GM21576 (cell line): Measurements from ENCODE around the gene KCNT1.
"Not testable (repeated sequence)": the region's sequence is repeated elsewhere in the genome, so short reads cannot be mapped to it uniquely, and the experiment has no call there.

Experiments
- ATAC-seq: cut with Tn5 transposase; IDR thresholded peaks from one replicate; pipeline ENCODE4 v1.9.1; 2021; ENCODE audit warnings: mild to moderate bottlenecking, moderate library complexity; ENCODE audit not compliant: unreplicated experiment

Gene KCNT1

GRCh38 chr9:135701959-135702721 lies at the start of gene KCNT1:
Gene KCNT1 (plus strand): TSS chr9:135702185. CDS start chr9:135702259, 74 bp downstream.
- no peak for ATAC-seq

- no peak for ATAC-seq
Measured at GRCh38 chr9:135655317-135655716, 46.7 kb upstream of the KCNT1 start.

- no peak for ATAC-seq
Measured at GRCh38 chr9:135657416-135657815, 44.6 kb upstream of the KCNT1 start.

- ATAC-seq = no peak
Measured at GRCh38 chr9:135659252-135659651, 42.7 kb upstream of the KCNT1 start.

GRCh38 chr9:135660407-135660806 lies 41.6 kb upstream of the KCNT1 start:
- no peak for ATAC-seq

- ATAC-seq = no peak
Measured at GRCh38 chr9:135661816-135662560, 40.0 kb upstream of the KCNT1 start.

- no peak for ATAC-seq
Measured at GRCh38 chr9:135662758-135663450, 39.1 kb upstream of the KCNT1 start, which contains the start of gene LCN9. Gene LCN9 (plus strand): TSS chr9:135663309. CDS start chr9:135663322, 13 bp downstream.

GRCh38 chr9:135663451-135663770 lies 38.6 kb upstream of the KCNT1 start:
- ATAC-seq = no peak

- no peak for ATAC-seq
Measured at GRCh38 chr9:135663857-135664256, 38.1 kb upstream of the KCNT1 start.

GRCh38 chr9:135664266-135664665 lies 37.7 kb upstream of the KCNT1 start:
- no peak for ATAC-seq

GRCh38 chr9:135664801-135665794 lies 36.9 kb upstream of the KCNT1 start:
- no peak for ATAC-seq

GRCh38 chr9:135665795-135666189 lies 36.2 kb upstream of the KCNT1 start:
- no peak for ATAC-seq

- ATAC-seq = no peak
Measured at GRCh38 chr9:135666534-135667462, 35.2 kb upstream of the KCNT1 start.

- ATAC-seq = no peak
Measured at GRCh38 chr9:135667463-135668001, 34.5 kb upstream of the KCNT1 start.

- ATAC-seq = not testable (repeated sequence)
Measured at GRCh38 chr9:135669018-135669417, 33.0 kb upstream of the KCNT1 start.

GRCh38 chr9:135669616-135670285 lies 32.2 kb upstream of the KCNT1 start:
- no peak for ATAC-seq

GRCh38 chr9:135670721-135671590 lies 31.0 kb upstream of the KCNT1 start:
- no peak for ATAC-seq
